Measurements from ENCODE around the gene MDP1. TPM values are rescaled to one million over a fixed set of nuclear protein-coding genes. Genes with fewer than 3 reads are reported as not detected.
A peak's percentile ranks its signal among the peaks of the same experiment; 100 is the strongest.

MDP1 gene
- total RNA-seq, 1 donor, result 14.8 TPM

DNA sequence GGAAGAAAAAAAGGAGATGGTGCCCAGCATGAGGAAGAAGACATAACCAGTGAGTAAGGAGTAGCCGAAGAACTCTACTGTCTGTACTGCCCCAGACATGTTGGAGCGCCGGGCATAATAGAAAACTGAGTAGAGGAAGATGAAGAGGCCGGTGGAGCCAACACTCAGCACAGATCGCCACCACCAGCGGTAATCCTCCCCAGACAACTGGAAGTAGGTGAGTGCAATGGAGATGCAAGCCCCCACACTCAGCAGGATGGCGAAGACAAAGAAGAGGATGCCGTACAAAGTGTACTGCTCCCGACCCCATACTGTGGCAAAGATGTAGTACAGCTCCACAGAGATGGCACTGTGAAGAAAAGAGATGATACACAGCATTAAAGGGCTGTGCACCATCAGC lies 26.4 kb downstream of the MDP1 start:
- H3K79me2 ChIP-seq (ENCODE audit: insufficient read depth, low read length), result peaks cover 48% of the 10 kb centered on the region
- no peaks in the 10 kb centered on the region for H3K9me3 ChIP-seq (ENCODE audit: low read depth, low read length)
- H3K27ac ChIP-seq (ENCODE audit: low read depth, low read length), result peak overlapping the region; percentile 74
- H3K36me3 ChIP-seq (ENCODE audit: insufficient read depth, low read length), result peaks cover 41% of the 10 kb centered on the region
- H3K4me1 ChIP-seq (ENCODE audit: insufficient read depth, low read length), result peaks cover 13% of the 10 kb centered on the region
- peak overlapping the region; percentile 86 for H3K4me2 ChIP-seq (ENCODE audit: insufficient read depth, low read length)
- H2AFZ ChIP-seq (ENCODE audit: low read length), result peak overlapping the region; percentile 53
- DNase-seq (ENCODE audit: insufficient read length, low spot score, missing footprints), result no peak
- peaks cover 4% of the 10 kb centered on the region for H4K20me1 ChIP-seq (ENCODE audit: insufficient read depth, low read length)
- H3K4me3 ChIP-seq (ENCODE audit: insufficient read depth, low read length), result peak overlapping the region; percentile 90
- TF ChIP-seq, protein P1, sequence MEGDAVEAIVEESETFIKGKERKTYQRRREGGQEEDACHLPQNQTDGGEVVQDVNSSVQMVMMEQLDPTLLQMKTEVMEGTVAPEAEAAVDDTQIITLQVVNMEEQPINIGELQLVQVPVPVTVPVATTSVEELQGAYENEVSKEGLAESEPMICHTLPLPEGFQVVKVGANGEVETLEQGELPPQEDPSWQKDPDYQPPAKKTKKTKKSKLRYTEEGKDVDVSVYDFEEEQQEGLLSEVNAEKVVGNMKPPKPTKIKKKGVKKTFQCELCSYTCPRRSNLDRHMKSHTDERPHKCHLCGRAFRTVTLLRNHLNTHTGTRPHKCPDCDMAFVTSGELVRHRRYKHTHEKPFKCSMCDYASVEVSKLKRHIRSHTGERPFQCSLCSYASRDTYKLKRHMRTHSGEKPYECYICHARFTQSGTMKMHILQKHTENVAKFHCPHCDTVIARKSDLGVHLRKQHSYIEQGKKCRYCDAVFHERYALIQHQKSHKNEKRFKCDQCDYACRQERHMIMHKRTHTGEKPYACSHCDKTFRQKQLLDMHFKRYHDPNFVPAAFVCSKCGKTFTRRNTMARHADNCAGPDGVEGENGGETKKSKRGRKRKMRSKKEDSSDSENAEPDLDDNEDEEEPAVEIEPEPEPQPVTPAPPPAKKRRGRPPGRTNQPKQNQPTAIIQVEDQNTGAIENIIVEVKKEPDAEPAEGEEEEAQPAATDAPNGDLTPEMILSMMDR (IDR thresholded peaks at IDR 0.05; ENCODE audit: extremely low read depth, low read depth, low read length), result no peak
- no peaks in the 10 kb centered on the region for H3K27me3 ChIP-seq (ENCODE audit: insufficient read depth, low read length)

GRCh38 chr14:24189059-24189375 lies 26.8 kb downstream of the MDP1 start:
- H3K4me3 ChIP-seq (ENCODE audit: insufficient read depth, low read length), result peak overlapping the region; percentile 90
- peak overlapping the region; percentile 53 for H2AFZ ChIP-seq (ENCODE audit: low read length)
- H3K27me3 ChIP-seq (ENCODE audit: insufficient read depth, low read length), result no peaks in the 10 kb centered on the region
- peaks cover 45% of the 10 kb centered on the region for H3K36me3 ChIP-seq (ENCODE audit: insufficient read depth, low read length)
- H3K79me2 ChIP-seq (ENCODE audit: insufficient read depth, low read length), result peaks cover 43% of the 10 kb centered on the region
- no peak for DNase-seq (ENCODE audit: insufficient read length, low spot score, missing footprints)
- peak overlapping the region; percentile 74 for H3K27ac ChIP-seq (ENCODE audit: low read depth, low read length)
- peaks cover 4% of the 10 kb centered on the region for H4K20me1 ChIP-seq (ENCODE audit: insufficient read depth, low read length)
- TF ChIP-seq, protein P1 (IDR thresholded peaks at IDR 0.05; ENCODE audit: extremely low read depth, low read depth, low read length), result no peak
- no peaks in the 10 kb centered on the region for H3K9me3 ChIP-seq (ENCODE audit: low read depth, low read length)
- H3K4me1 ChIP-seq (ENCODE audit: insufficient read depth, low read length), result peaks cover 11% of the 10 kb centered on the region
- H3K4me2 ChIP-seq (ENCODE audit: insufficient read depth, low read length), result peak overlapping the region; percentile 86

GRCh38 chr14:24188251-24189058 lies 27.4 kb downstream of the MDP1 start, which contains the start of gene IPO4:
Gene IPO4 (minus strand): TSS chr14:24188816. CDS start chr14:24188787, 29 bp downstream.
- peaks cover 48% of the 10 kb centered on the region for H3K36me3 ChIP-seq (ENCODE audit: insufficient read depth, low read length)
- H3K79me2 ChIP-seq (ENCODE audit: insufficient read depth, low read length), result peaks cover 40% of the 10 kb centered on the region
- no peaks in the 10 kb centered on the region for H3K9me3 ChIP-seq (ENCODE audit: low read depth, low read length)
- DNase-seq (ENCODE audit: insufficient read length, low spot score, missing footprints), result peak; percentile 100
- H3K4me1 ChIP-seq (ENCODE audit: insufficient read depth, low read length), result peaks cover 11% of the 10 kb centered on the region
- H3K27ac ChIP-seq (ENCODE audit: low read depth, low read length), result peak within 1 kb of the TSS; percentile 74
- H2AFZ ChIP-seq (ENCODE audit: low read length), result peak within 1 kb of the TSS; percentile 64
- H3K4me2 ChIP-seq (ENCODE audit: insufficient read depth, low read length), result peak within 1 kb of the TSS; percentile 86
- TF ChIP-seq, protein P1 (IDR thresholded peaks at IDR 0.05; ENCODE audit: extremely low read depth, low read depth, low read length), result no peak
- H4K20me1 ChIP-seq (ENCODE audit: insufficient read depth, low read length), result peaks cover 4% of the 10 kb centered on the region
- H3K4me3 ChIP-seq (ENCODE audit: insufficient read depth, low read length), result peak within 1 kb of the TSS; percentile 90
- no peaks in the 10 kb centered on the region for H3K27me3 ChIP-seq (ENCODE audit: insufficient read depth, low read length)

DNA sequence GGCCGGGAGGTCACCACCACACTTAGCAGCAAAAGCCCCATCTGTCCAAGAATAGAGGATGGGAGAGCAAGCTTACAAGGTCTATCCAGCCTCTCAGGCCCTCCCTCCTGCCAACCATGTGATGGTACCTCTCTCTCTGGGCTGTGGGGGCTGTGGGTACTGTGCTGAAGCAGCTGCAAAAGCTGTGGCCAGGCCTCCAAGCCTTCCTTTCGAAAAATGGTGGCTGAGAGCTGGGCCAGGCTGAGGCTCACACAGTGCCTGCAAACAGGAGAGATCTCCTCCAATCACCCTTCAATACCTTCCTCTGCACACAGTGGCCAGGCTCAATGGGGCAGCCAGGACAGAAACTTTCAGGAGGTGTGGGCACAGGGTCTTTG lies 28.3 kb downstream of the MDP1 start:
- Histone ChIP-seq H3K9me3 (ENCODE audit: low read depth, low read length) (no peaks in the 10 kb centered on the region), H3K36me3 (ENCODE audit: insufficient read depth, low read length) (peaks cover 48% of the 10 kb centered on the region), H3K27me3 (ENCODE audit: insufficient read depth, low read length) (no peaks in the 10 kb centered on the region), H3K4me1 (ENCODE audit: insufficient read depth, low read length) (peaks cover 11% of the 10 kb centered on the region), H4K20me1 (ENCODE audit: insufficient read depth, low read length) (peaks cover 4% of the 10 kb centered on the region), H2AFZ (ENCODE audit: low read length) (no peak overlapping the region), H3K27ac (ENCODE audit: low read depth, low read length) (peak overlapping the region; percentile 74), H3K4me2 (ENCODE audit: insufficient read depth, low read length) (peak overlapping the region; percentile 86), H3K79me2 (ENCODE audit: insufficient read depth, low read length) (peaks cover 33% of the 10 kb centered on the region), H3K4me3 (ENCODE audit: insufficient read depth, low read length) (peak overlapping the region; percentile 90)
- TF ChIP-seq, protein P1 (IDR thresholded peaks at IDR 0.05; ENCODE audit: extremely low read depth, low read depth, low read length), result no peak
- no peak for DNase-seq (ENCODE audit: insufficient read length, low spot score, missing footprints)

Data from osteoblast (primary cell).